ENCODE measurements around the gene DLD. TPM values are rescaled to one million over a fixed set of nuclear protein-coding genes. Genes with fewer than 3 reads are reported as not detected.
"Not testable (repeated sequence)": the region's sequence is repeated elsewhere in the genome, so short reads cannot be mapped to it uniquely, and the experiment has no call there.

The DLD gene
- total RNA-seq, 1 experiment from 2014 or later: 163 TPM

DNA sequence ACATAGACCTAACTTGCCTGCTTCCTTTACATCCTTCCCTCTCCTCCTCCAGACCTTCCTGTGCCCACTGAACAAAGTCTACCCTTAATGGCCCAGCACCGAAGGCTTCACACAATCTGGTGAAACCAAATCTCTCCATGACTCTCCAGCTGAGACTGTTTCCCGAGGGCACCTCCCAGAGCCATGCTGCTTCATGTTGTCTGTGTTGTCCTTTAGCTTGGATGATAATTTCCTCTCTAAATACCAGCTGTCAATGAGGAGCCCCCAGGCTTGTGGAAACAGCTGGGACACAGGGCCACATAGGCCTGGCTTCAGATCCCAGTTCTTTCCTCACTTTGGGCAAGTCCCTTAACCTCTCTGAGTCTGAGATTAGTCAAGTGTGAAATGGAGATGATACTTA is 54.3 kb downstream of the DLD start:
- DNase-seq (ENCODE audit: low read depth): no peak

DNA sequence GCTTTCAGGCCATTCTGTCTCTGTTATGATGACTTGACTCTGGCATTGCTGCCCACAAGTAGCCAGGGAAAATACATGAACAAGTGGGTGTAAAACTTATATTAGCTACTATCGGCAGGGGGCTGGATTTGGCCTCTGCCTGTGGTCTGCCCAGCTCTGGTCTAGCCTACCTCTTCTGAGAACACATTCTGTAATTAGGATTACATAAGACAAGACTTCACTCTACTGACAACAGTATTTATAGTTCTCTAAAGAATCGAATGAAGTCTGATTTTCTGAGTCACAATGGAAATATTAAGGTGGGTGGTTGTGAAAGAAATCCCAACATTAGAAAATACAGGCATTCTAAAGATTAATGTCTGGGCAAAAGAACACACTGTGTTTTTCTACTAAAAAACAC is 55.5 kb downstream of the DLD start:
- no peak for DNase-seq (ENCODE audit: low read depth)

DNA sequence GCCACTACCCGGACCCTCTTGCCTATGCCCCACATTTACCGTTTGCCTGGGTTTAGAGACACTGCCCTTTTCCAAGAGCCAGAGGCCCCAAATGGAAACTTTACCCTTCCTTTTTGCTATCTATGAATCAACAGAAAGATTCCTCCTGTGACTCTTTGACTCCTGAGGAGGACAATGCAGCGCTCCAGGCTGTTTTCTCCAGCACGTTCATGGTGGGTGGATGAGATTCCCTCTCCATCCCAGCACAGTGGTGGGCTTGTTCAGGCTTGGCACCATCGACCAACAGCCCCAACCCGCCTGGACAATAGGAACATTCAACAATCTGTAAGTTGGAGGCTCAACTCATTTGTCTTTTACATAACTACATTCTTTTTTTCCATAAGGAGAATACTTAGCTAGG is 55.9 kb downstream of the DLD start:
- no peak for DNase-seq (ENCODE audit: low read depth)

DNA sequence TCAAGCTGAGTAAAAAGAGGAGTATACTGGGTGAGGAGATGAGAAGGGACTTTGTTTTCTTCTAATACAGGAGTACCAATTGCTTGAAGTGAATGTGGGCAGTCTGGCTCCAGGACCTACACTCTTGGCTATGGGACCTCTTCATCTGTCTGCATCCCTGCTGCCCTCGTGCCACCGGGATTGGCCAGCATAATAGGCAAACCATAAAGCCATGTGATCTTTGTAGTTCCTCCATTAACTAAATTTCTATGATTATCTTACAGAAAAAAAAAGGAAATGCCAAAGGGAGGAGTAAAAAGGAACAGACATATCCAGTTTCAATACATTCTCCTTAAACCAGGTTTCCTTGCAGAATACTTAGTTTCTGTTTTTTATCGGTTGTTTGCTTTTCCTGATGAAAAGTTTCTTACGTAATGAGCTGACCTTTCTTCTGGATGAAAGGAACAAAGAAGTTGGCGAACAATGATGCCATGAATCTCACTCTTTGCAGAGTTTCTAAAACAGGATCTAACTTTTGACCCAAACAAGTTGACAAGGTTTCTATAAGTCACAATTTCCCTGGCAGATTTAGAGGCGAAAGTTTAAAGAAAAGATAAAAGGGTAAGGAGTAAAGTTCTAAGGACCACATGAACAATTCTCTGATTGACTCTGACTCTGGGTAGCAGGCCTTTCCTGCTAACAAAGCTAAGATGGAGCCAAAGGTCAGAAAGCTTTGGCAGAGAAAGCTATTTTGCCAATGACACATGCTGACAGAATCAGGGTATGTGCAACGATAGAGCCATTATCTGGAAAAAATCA is 57.9 kb downstream of the DLD start:
- peak; percentile 94 for DNase-seq (ENCODE audit: low read depth)

DNA sequence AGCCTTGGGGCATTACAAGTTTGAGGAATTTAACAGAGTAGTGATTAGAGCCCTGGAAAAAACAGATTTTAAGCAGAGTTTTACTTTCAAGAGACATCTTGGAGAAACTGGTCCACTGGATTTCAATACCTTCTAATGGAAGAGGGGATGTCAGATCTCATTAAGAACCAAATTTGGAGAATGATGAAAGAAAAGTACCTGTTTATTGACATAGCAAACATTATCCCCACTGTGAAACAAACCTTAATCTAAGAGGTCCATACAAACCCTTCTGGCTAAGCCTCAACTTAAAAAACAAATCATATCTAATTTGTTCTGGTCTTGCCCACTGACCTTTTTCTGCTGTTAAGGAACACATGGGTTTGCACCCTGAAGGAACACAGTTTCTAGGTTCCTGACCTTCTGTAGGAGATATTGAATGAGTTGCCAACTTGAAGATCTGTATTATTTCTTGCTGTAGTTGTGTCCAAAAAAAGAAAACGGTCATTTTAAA is 58.5 kb downstream of the DLD start:
- no peak for DNase-seq (ENCODE audit: low read depth)

DNA sequence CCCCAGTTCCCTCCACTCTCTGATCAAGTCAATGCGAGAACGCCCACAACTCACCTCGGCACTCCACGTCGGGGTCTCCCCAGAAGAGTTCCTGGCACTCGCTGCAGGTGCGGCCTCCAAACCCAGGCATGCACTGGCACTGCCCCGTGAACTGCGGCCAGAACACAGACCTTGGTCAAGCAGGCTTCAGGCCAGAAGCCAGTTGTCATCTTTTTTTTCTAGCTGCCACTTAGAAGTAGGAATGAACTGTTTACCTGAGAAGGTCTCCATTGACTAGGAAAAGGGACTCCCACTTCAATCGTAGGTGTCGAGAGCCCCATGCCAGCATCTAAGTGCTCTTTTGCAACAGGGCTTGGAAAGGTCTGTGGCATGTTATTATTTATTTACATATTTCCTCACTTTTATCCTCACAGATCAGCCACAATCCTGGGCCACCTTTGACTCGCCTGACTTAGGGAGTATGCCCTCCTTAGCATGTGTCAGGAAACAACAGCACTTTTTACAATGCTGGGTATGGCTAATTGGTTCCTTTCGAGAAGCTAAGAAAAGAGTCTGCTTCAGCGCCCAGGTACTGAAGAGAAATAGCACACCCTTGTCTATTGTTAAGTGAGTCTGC is 60.3 kb downstream of the DLD start:
- DNase-seq (ENCODE audit: low read depth): no peak

DNA sequence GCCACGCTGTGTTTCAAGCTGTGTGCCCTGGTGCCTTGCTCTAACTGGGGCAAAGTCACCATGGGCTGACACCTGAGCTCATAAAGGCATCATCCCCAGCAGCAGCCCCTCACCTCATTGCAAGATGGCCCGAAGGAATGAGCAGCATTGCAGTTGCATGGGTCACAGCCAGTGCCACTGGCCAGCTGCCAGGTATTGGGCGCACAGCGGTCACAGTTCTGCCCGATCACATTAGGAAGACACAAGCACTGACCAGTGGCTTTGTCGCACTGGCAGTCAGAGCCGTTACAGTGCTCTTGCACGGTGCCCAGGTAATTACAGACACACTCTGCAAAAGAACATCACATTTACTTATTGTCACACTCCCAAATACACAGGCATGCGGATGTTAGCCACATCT is 60.9 kb downstream of the DLD start:
- no peak for DNase-seq (ENCODE audit: low read depth)

DNA sequence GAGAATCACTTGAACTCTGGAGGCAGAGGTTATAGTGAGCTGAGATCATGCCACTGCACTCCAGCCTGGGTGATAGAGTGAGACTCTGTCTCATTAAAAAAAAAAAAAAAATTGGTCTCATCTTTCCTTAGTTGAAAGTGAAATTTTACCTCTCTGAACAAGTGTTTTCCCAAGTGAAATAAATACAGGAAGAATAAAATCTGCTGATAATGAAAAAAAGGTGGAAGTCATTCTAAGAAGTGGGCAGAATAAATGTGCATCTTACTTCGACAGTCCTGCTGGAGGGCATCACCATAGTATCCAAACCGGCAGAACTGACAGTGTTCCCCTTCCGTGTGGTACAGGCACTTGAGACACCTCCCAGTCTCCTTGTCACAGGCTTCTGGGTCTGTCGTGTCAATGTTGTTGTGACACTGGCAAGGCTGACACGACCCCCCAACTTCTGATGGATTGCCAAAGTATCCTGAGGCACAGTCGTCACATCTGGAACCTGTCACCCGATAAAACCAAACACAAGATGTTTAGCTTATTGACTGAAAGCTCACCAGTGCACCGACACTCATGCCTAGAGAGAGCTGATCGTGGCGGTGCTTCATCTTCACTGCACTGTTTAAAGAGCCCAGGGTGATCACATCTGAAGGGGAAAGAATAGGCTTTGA is 62.4 kb downstream of the DLD start:
- DNase-seq (ENCODE audit: low read depth): no peak

DNA sequence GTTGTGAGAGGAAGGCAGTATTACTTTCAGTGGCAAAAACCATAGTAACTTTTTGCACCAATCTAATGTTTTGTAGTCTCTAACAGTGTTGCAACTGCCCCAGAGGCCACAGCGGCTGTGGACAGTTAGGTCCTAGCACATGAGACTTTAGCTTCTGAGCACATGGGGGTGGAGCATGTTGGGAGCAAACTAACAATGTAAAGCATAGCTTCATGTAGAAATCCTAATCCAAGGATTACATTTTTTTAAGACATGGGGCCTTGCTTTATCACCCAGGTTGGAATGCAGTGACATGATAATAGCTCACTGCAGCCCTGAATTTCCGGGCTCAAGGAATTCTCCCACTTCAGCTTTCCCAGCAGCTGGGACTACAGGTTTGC is 62.9 kb downstream of the DLD start:
- DNase-seq (ENCODE audit: low read depth): no peak

DNA sequence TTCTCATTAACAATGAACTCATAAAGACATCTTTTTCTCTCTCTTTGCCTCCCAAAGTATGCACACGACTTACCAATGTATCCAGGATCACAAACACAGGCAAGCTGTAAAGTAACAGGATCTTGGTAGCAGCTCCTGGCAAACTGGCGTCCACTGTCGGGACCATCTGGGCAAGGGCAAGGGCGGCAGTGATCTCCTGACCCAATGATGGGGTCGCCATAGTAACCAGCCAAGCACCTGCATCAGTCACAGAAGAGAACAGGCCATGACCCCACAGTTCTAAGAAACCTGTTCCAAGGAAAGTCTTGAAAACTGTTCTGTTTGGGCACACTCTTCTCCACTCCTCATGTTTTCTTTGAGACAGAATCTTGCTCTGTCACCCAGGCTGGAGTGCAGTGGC is 64.4 kb downstream of the DLD start:
- DNase-seq (ENCODE audit: low read depth): no peak

DNA sequence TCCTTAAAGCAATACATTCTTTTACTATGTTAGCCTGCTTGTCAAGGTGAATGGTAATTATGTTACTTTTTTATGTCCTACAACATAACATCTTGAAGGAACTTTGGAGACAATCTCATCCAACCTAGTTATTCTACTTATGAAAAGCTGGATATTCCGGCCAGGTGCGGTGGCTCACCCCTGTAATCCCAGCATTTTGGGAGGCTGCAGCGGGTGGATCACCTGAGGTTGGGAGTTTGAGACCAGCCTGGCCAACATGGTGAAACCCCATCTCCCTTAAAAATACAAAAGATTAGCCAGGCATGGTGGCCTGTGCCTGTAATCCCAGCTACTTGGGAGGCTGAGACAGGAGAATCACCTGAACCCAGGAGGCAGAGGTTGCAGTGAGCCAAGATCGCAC is 66.0 kb downstream of the DLD start:
- DNase-seq (ENCODE audit: low read depth): not testable (repeated sequence)

DNA sequence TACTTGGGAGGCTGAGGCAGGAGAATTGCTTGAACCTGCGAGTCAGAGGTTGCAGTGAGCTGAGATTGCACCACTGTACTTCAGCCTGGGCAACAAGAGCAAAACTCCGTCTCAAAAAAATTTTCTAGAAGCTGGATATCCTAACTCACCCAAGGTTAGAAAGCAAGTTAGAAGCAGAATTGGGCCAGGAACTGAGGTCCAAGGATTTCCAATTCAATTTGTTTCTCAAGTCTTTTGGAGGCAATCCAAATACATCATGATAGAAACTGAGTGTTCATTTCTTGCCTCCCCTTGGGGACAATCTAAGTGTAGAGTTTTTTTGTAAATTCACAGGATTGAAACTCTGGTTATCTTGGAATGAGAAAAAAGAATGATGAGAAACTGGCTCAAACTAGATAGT is 66.5 kb downstream of the DLD start:
- DNase-seq (ENCODE audit: low read depth): no peak

DNA sequence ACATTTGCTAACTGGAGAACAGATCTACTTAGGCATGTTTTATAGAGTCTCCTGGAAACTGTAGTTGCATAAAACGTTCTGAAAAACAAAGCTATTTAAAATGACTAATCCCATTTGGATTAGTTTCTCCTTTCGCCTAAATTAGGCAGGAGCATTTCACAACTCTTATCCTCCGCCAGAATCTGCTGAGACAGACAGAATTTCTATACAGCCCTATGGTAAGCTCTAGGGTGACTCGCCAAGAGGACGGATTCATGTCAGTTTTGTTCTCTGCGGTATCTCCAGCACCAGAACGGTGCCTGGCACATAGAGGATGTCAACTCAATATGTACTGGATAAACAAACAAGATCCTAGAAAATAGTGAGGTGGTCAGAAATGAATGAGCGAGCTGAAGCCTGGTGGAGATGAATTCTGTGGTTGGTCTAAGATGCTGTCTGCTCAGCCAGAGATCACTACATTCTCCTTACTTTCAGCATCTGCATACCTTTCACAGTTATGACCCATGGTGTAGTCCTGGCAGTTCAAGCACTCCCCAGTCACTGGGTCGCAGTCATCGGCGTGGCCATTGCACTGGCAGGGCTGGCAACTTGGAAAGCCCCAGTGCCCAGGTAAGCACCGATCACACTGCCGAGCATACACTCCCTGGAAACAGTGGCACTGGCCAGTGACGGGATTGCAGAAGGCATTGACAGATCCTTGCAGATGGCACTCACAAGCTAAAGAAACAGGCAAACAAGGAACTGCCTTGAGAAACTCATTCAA is 68.0 kb downstream of the DLD start:
- DNase-seq (ENCODE audit: low read depth): peak; percentile 54

DNA sequence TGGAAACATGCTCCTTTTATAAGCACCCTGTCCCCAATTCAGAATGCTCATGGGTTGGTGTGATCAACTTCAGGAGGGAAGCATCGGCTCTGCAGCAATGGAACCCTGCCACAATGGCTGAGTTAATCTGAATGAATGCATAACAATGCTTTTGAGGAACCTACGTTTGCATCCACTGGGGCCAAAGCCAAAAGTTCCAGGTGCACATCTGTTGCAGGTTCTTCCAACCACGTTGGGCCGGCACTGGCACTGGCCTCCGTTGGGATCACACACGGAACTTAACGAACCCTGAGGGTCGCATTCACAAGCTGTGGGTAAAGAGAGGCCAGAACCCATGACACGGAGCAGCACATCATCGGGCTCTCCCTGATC is 68.5 kb downstream of the DLD start:
- no peak for DNase-seq (ENCODE audit: low read depth)

DNA sequence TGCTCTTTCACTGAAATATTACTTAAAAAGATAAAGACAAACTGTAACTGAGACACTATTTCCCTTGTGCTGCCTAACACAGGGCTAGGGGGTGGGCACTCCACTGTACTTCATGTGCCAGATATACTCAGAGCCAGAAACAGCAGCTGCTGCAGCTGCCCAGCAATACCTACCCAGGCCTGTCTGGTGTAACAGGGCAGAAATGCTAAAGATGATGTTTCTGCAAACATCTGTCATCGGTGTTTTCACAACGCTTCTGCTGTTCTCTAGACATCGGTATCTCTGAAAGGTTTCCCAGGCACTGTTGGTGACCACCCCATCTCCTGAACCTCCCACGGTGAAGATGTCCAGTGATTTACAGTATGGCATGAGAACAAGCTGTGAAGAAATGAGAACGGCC is 69.3 kb downstream of the DLD start:
- no peak for DNase-seq (ENCODE audit: low read depth)

DNA sequence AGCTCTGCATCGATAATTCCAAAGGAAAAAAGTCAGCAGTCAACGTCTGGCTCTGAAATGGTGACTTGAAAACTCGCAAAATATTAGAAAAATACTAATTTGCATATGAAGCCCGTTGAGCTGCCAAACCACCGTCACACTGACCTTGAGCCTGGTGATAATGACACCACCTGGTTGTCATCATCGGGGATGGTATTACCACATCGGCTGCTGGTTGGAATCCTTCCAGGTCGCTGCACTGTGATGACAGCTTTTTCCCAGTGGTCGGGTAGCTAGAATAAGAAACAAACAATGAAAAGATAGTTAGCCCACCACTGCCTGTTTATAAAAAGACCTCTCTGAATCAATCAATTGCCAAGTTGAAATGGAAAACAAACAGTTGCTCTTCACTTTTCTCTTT is 70.4 kb downstream of the DLD start:
- no peak for DNase-seq (ENCODE audit: low read depth)

DNA sequence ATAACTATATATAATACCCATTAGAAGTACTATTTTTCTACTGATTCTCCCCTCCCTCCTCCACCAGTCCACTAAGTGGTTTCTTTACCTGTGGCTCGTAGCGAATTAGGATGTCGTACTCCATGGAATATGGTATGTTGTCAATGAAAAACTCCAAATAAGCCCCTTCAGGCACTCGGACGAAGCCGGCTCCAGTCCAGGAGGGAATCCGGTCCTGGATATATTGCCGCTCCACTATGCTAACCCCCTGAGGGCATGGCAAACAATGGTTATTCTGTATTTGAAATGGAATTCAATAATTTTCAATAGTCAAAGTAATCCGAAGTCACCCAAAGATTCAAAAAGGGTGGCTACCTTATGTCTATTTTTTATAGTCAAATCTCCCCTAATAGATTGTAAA is 71.8 kb downstream of the DLD start:
- no peak for DNase-seq (ENCODE audit: low read depth)

DNA sequence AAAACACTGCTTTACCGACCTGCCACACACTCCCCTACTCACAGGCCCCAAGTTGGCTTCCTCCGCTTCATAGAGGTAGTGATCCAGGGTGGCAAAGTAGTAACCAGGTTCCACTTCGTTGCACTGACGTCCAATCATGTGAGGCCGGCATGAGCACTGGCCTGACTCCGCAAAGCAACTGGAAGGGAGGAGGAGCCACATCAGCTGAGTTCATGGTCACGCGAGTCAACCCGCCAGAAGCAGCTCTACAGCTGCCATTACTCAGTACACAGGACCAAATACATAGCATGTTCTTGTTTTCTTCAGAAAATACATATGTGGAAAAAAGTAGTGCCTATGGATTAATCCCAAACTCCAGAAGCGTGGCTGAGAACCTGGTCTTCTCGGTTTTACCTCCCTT is 73.5 kb downstream of the DLD start:
- no peak for DNase-seq (ENCODE audit: low read depth)

DNA sequence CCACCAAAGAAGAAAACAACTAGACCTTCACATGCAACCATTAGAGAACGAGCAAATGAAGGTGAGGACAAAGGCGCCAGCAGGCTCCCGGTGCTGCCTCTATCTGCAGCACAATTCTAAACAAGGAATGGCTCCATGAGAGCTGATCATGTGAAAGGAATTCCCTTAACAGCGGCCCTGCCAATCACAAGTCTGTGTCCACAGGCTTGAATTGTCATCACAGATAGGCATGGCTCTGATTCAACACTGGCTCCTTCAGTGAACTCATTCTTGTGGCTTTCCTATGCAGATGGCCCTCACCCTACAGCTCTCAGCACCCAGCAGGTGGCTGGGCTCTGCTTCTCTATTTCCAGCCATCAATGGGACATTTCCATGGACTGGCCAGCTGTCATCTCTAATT is 75.7 kb downstream of the DLD start:
- peak; percentile 92 for DNase-seq (ENCODE audit: low read depth)

DNA sequence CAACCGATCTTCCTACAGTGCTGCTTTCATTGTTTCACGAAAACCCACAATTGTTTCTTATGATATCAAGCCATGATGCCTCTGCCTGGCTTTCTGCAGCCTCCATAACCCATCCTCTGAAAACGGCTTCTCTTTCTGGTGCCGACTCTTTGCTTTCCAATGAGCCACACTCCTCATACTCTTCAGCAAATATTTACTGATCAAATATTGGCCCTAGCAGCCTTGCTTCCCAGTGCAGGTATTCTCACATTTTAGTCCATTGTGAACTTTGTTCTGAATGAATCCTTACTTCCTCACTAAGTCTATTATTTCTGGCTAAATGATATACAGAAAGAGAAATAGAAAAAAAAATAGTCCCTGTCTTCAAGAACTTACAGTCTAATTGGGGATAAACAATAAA is 76.4 kb downstream of the DLD start:
- no peak for DNase-seq (ENCODE audit: low read depth)

DNA sequence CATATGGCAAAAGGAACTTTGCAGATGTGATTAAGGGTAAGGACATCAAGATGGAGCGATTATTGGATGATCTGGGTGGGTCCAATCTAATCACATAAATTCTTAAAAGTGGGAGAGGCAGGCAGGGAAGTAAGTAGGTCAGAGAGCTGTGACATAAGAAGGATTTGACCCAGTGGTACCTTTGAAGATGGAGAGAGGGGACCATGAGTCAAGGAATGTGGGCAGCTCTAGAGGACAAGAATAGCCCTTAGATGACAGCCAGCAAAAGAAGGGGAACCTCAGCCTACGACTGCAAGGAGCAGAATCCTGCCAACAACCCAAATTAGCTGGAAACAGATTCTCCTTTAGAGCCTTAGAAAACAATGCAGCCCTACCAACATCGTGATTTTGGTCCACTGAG is 77.5 kb downstream of the DLD start:
- no peak for DNase-seq (ENCODE audit: low read depth)

DNA sequence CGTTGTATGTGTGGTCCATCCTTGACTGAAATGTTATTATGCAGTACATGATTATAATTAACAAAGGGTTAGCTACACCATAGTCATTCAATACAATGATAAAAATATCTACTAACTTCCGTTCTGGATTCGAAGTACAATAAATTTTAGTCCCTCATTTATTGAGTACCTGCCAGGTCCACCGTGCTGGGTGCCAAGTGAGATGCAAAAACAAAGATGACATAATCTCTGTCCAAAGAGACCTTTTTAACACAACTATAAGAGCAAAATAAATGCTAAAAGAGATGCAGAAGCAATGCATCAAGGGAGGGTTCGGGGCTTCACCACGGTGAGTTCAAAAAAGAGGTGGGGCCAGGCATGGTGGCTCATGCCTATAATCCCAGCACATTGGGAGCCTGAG is 78.9 kb downstream of the DLD start:
- no peak for DNase-seq (ENCODE audit: low read depth)

Measured in Daoy (cell line).